Measurements from ENCODE around the gene PHACTR1. TPM values are rescaled to one million over a fixed set of nuclear protein-coding genes. Genes with fewer than 3 reads are reported as not detected.
"Not testable (repeated sequence)": the region's sequence is repeated elsewhere in the genome, so short reads cannot be mapped to it uniquely, and the experiment has no call there.

The PHACTR1 gene
- total RNA-seq, 1 experiment from 2014 or later = 15.5 TPM

GRCh38 chr6:12761376-12762115 is 45.0 kb downstream of the PHACTR1 start (continued):
- no peak for TF ChIP-seq TP53 (CRISPR knock-in tag; IDR thresholded peaks at IDR 0.05)
- no peak for TF ChIP-seq ATF6 (CRISPR knock-in tag; IDR thresholded peaks at IDR 0.05)

- H3K4me3 Mint-ChIP-seq; POLR2A ChIA-PET; H3K4me1 Mint-ChIP-seq; H3K9me3 Mint-ChIP-seq; H3K36me3 Mint-ChIP-seq; ATAC-seq; DNase-seq (ENCODE audit: low spot score); H3K27me3 Mint-ChIP-seq (ENCODE audit: low read depth): not testable (repeated sequence)
- peak overlapping the region; percentile 16; the same call in 1 of the 2 replicates for H3K27ac Mint-ChIP-seq
- CTCF ChIA-PET = interaction anchor here (0.6 to 0.9 kb wide), 2 partner anchors 16 to 131 kb away, joined by 3 read pairs; no protein-coding TSS in a partner anchor
These were observed 46.3 kb downstream of the PHACTR1 start for GRCh38 chr6:12762731-12763434.

GRCh38 chr6:12766365-12766764 is 49.8 kb downstream of the PHACTR1 start:
- POLR2A ChIA-PET = no interaction called here
- CTCF ChIA-PET = no interaction called here
- TF ChIP-seq CBFB (CRISPR knock-in tag; IDR thresholded peaks at IDR 0.05; ENCODE audit: low read depth) (no peak), ESRRA (CRISPR knock-in tag; IDR thresholded peaks at IDR 0.05; ENCODE audit: borderline replicate concordance) (no peak), JAZF1 (CRISPR knock-in tag; IDR thresholded peaks at IDR 0.05) (no peak), RELA (CRISPR knock-in tag; IDR thresholded peaks at IDR 0.05; ENCODE audit: borderline replicate concordance) (no peak), SP1 (CRISPR knock-in tag; conservative IDR thresholded peaks at IDR 0.05) (no peak), ATF3 (CRISPR knock-in tag; conservative IDR thresholded peaks at IDR 0.05) (no peak), ZNF423 (CRISPR knock-in tag; IDR thresholded peaks at IDR 0.05) (no peak), ZNF281 (CRISPR knock-in tag; IDR thresholded peaks at IDR 0.05) (no peak), TP53 (CRISPR knock-in tag; IDR thresholded peaks at IDR 0.05) (no peak), CDX4 (CRISPR knock-in tag; IDR thresholded peaks at IDR 0.05; ENCODE audit: borderline replicate concordance) (no peak), ERG (CRISPR knock-in tag; IDR thresholded peaks at IDR 0.05) (no peak)
- ATAC-seq (no peak), DNase-seq (ENCODE audit: low spot score) (no peak)
- Mint-ChIP-seq H3K4me3 (no peak overlapping the region), H3K9me3 (no peaks in the 10 kb centered on the region), H3K27me3 (ENCODE audit: low read depth) (no peaks in the 10 kb centered on the region), H3K4me1 (peaks cover 4% of the 10 kb centered on the region), H3K27ac (no peak overlapping the region), H3K36me3 (no peaks in the 10 kb centered on the region)

All from WTC11 (cell line).